Endodermal cell (in vitro differentiated cells): ENCODE data around the gene INSYN1. TPM values are rescaled to one million over a fixed set of nuclear protein-coding genes. Genes with fewer than 3 reads are reported as not detected.
A peak's percentile ranks its signal among the peaks of the same experiment; 100 is the strongest.

Source experiments
- DNase-seq: peaks from one replicate; pipeline ENCODE4 v3.0.0-alpha.2; 2017
- H3K27ac ChIP-seq: 2 replicates; pipeline ENCODE4 v1.5.1; 2013; ENCODE audit warnings: mild to moderate bottlenecking, low read depth, low read length, moderate library complexity
- H3K27me3 ChIP-seq: 2 replicates; pipeline ENCODE4 v1.6.1; 2013; ENCODE audit warnings: mild to moderate bottlenecking, low read length, moderate library complexity; ENCODE audit not compliant: insufficient read depth, control insufficient read depth, poor library complexity, severe bottlenecking
- H3K36me3 ChIP-seq: 2 replicates; pipeline ENCODE4 v1.7.0; 2013; ENCODE audit warnings: mild to moderate bottlenecking, low read length, moderate library complexity; ENCODE audit not compliant: control insufficient read depth, insufficient read depth
- H3K4me1 ChIP-seq: one replicate; pipeline ENCODE4 v1.7.0; 2013; ENCODE audit warnings: low read length; ENCODE audit not compliant: control insufficient read depth, insufficient read depth
- H3K4me3 ChIP-seq: 2 replicates; pipeline ENCODE4 v1.5.1; 2013; ENCODE audit warnings: mild to moderate bottlenecking, low read length, moderate library complexity
- H3K9ac ChIP-seq: 2 replicates; pipeline ENCODE4 v1.6.1; 2013; ENCODE audit warnings: mild to moderate bottlenecking, low read length, moderate library complexity; ENCODE audit not compliant: poor library complexity, severe bottlenecking; ENCODE audit errors: extremely low read depth
- H3K9me3 ChIP-seq: 2 replicates; pipeline ENCODE4 v1.6.1; 2013; ENCODE audit warnings: mild to moderate bottlenecking, low read length, moderate library complexity; ENCODE audit not compliant: control insufficient read depth
- H3K27ac Mint-ChIP-seq: 2 replicates; pipeline ENCODE4 v1.8.0; 2020; ENCODE audit warnings: mixed read lengths
- H3K27me3 Mint-ChIP-seq: 2 replicates; pipeline ENCODE4 v1.8.0; 2021; ENCODE audit warnings: mild to moderate bottlenecking, mixed read lengths; ENCODE audit not compliant: insufficient read depth
- H3K36me3 Mint-ChIP-seq: 2 replicates; pipeline ENCODE4 v1.8.0; 2020; ENCODE audit warnings: low read depth, mixed read lengths
- H3K4me1 Mint-ChIP-seq: 2 replicates; pipeline ENCODE4 v1.8.0; 2020; ENCODE audit warnings: mixed read lengths
- H3K4me3 Mint-ChIP-seq: 2 replicates; pipeline ENCODE4 v1.8.0; 2020; ENCODE audit warnings: mild to moderate bottlenecking, moderate library complexity, mixed read lengths
- H3K9me3 Mint-ChIP-seq: 2 replicates; pipeline ENCODE4 v1.8.0; 2020; ENCODE audit warnings: mild to moderate bottlenecking, mixed read lengths
- CTCF ChIP-seq: fragments of 200-600 bp; sonication (generic); conservative IDR thresholded peaks from 2 replicates; pipeline ENCODE4 v1.5.0; 2021; ENCODE audit warnings: antibody characterized with exemption, mild to moderate bottlenecking
- WGBS, 2 experiments: methylation state at CpG; one replicate each; pipeline versions ENCODE4 v1.1.5 to v1.1.7; 2013; ENCODE audit warnings: missing lambda C conversion rate in 2 of 2, mixed read lengths in 1 of 2; ENCODE audit not compliant: insufficient coverage in 1 of 2, insufficient read length in 1 of 2; 5-methylcytosine and 5-hydroxymethylcytosine counted together
- total RNA-seq, 2 donors: library from RNA; stranded (reverse); fragmentation: NEBNext Ultra II Directional in 1 of 2; extraction: Animal tissue kit (Norgen Biotek cat#: 25700) in 1 of 2; gene quantifications; 2 replicates in 1 of 2; 3 replicates in 1 of 2; pipeline ENCODE4 v1.2.1, GENCODE V29; 2021

INSYN1 gene
- total RNA-seq, 2 donors from 2014 or later, result 0.33 to 0.55 TPM

GRCh38 chr15:73699249-73700040 lies 53.7 kb downstream of the INSYN1 start:
- no peak overlapping the region for H3K27ac ChIP-seq
- Mint-ChIP-seq H3K27me3 (no peaks in the 10 kb centered on the region), H3K4me1 (peaks cover 11% of the 10 kb centered on the region), H3K4me3 (no peak overlapping the region), H3K27ac (no peak overlapping the region), H3K36me3 (peaks cover 16% of the 10 kb centered on the region), H3K9me3 (no peaks in the 10 kb centered on the region)
- H3K36me3 ChIP-seq, result peaks cover 23% of the 10 kb centered on the region
- WGBS, 2 experiments, result 90 to 98% methylated on average over 6 to 14 of the region's 14 CpGs
- peak; percentile 46 for DNase-seq
- H3K9ac ChIP-seq, result no peak overlapping the region
- no peak overlapping the region for H3K4me3 ChIP-seq
- H3K4me1 ChIP-seq, result no peaks in the 10 kb centered on the region
- no peaks in the 10 kb centered on the region for H3K27me3 ChIP-seq
- no peak for TF ChIP-seq CTCF
- no peaks in the 10 kb centered on the region for H3K9me3 ChIP-seq

GRCh38 chr15:73697033-73697467 lies 56.1 kb downstream of the INSYN1 start:
- Histone ChIP-seq H3K27me3 (no peaks in the 10 kb centered on the region), H3K36me3 (peaks cover 27% of the 10 kb centered on the region), H3K4me3 (no peak overlapping the region), H3K4me1 (no peaks in the 10 kb centered on the region), H3K27ac (no peak overlapping the region), H3K9ac (no peak overlapping the region), H3K9me3 (no peaks in the 10 kb centered on the region)
- Mint-ChIP-seq H3K9me3 (no peaks in the 10 kb centered on the region), H3K4me1 (peaks cover 14% of the 10 kb centered on the region), H3K27me3 (no peaks in the 10 kb centered on the region), H3K27ac (peak overlapping the region; percentile 37), H3K4me3 (no peak overlapping the region), H3K36me3 (peaks cover 10% of the 10 kb centered on the region)
- no peak for TF ChIP-seq CTCF
- 73 to 78% methylated on average over 5 to 9 of the region's 9 CpGs for WGBS, 2 experiments
- DNase-seq, result peak; percentile 78

GRCh38 chr15:73696641-73697001 lies 56.5 kb downstream of the INSYN1 start:
- no peaks in the 10 kb centered on the region for H3K9me3 Mint-ChIP-seq
- H3K27ac ChIP-seq, result peak overlapping the region; percentile 14

More at GRCh38 chr15:73696641-73697001, 56.5 kb downstream of the INSYN1 start:
- Mint-ChIP-seq H3K36me3 (peaks cover 8% of the 10 kb centered on the region), H3K27ac (peak overlapping the region; percentile 37), H3K27me3 (no peaks in the 10 kb centered on the region), H3K4me1 (peaks cover 14% of the 10 kb centered on the region), H3K4me3 (no peak overlapping the region)
- Histone ChIP-seq H3K9me3 (no peaks in the 10 kb centered on the region), H3K4me3 (no peak overlapping the region), H3K27me3 (no peaks in the 10 kb centered on the region), H3K4me1 (no peaks in the 10 kb centered on the region), H3K36me3 (peaks cover 22% of the 10 kb centered on the region), H3K9ac (no peak overlapping the region)
- 100% methylated on average over 1 of the region's 1 CpG; no CpG with 5 or more reads in 1 of the 2 experiments for WGBS, 2 experiments
- no peak for TF ChIP-seq CTCF
- DNase-seq, result no peak
